ENCODE measurements around the gene DDX6. TPM values are rescaled to one million over a fixed set of nuclear protein-coding genes. Genes with fewer than 3 reads are reported as not detected.
"Not testable (repeated sequence)": the region's sequence is repeated elsewhere in the genome, so short reads cannot be mapped to it uniquely, and the experiment has no call there.

The DDX6 gene
- total RNA-seq, 2 experiments from 2014 or later: 46.5 to 128 TPM

- H3K4me1 ChIP-seq (ENCODE audit: insufficient read depth, low read length, poor library complexity, severe bottlenecking); H3K4me2 ChIP-seq (ENCODE audit: low read length); CTCF ChIA-PET (ENCODE audit: unreplicated experiment); H3K9me2 ChIP-seq (ENCODE audit: insufficient read depth, low read length); H3K4me3 ChIP-seq (ENCODE audit: low read depth, low read length, poor library complexity, severe bottlenecking); intact Hi-C loops (cut with micrococcal nuclease; ENCODE audit: unreplicated experiment); H2AFZ ChIP-seq (ENCODE audit: low read length); DNase-seq (ENCODE audit: low spot score); BruUV-seq (replicated peaks); H3K27ac ChIP-seq (ENCODE audit: low read depth, low read length, poor library complexity, severe bottlenecking); H3K9me3 ChIP-seq (ENCODE audit: low read length); H3K36me3 ChIP-seq (ENCODE audit: insufficient read depth, low read length); H3K79me2 ChIP-seq (ENCODE audit: insufficient read depth, low read depth, low read length); H4K20me1 ChIP-seq (ENCODE audit: insufficient read depth, low read length); POLR2A ChIA-PET: not testable (repeated sequence)
Measured at GRCh38 chr11:118718562-118718961, 72.4 kb downstream of the DDX6 start.

DNA sequence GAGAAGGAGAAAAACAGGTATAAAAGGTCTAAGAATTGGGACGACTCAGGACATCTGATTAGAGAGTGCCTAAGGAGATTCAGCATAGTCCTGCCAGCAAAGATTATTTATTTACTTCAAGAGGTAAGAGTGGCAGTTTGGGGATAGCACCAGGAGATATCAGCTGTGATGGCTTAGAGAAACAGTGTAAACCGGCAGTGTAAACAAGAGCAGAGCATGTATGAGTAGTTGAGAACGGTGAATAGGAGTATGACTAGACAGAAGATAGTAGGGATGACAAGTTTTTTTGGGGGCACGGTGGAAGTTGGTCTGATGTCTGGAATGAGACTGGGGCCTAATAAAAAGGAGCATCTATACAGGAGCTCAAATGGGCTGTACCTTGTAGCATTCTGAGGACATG, 73.2 kb downstream of the DDX6 start:
- H4K20me1 ChIP-seq (ENCODE audit: insufficient read depth, low read length); BruUV-seq (replicated peaks); H3K4me2 ChIP-seq (ENCODE audit: low read length); CTCF ChIA-PET (ENCODE audit: unreplicated experiment); POLR2A ChIA-PET; intact Hi-C loops (cut with micrococcal nuclease; ENCODE audit: unreplicated experiment); H3K9me3 ChIP-seq (ENCODE audit: low read length); H3K36me3 ChIP-seq (ENCODE audit: insufficient read depth, low read length); DNase-seq (ENCODE audit: low spot score); H3K79me2 ChIP-seq (ENCODE audit: insufficient read depth, low read depth, low read length); H2AFZ ChIP-seq (ENCODE audit: low read length); H3K27ac ChIP-seq (ENCODE audit: low read depth, low read length, poor library complexity, severe bottlenecking); H3K9me2 ChIP-seq (ENCODE audit: insufficient read depth, low read length); H3K4me1 ChIP-seq (ENCODE audit: insufficient read depth, low read length, poor library complexity, severe bottlenecking); H3K4me3 ChIP-seq (ENCODE audit: low read depth, low read length, poor library complexity, severe bottlenecking): not testable (repeated sequence)

- H3K4me3 ChIP-seq (ENCODE audit: low read depth, low read length, poor library complexity, severe bottlenecking); POLR2A ChIA-PET; DNase-seq (ENCODE audit: low spot score); H4K20me1 ChIP-seq (ENCODE audit: insufficient read depth, low read length); BruUV-seq (replicated peaks); H3K4me2 ChIP-seq (ENCODE audit: low read length); H3K36me3 ChIP-seq (ENCODE audit: insufficient read depth, low read length); CTCF ChIA-PET (ENCODE audit: unreplicated experiment); H3K27ac ChIP-seq (ENCODE audit: low read depth, low read length, poor library complexity, severe bottlenecking); H3K9me2 ChIP-seq (ENCODE audit: insufficient read depth, low read length); intact Hi-C loops (cut with micrococcal nuclease; ENCODE audit: unreplicated experiment); H3K79me2 ChIP-seq (ENCODE audit: insufficient read depth, low read depth, low read length); H2AFZ ChIP-seq (ENCODE audit: low read length); H3K9me3 ChIP-seq (ENCODE audit: low read length); H3K4me1 ChIP-seq (ENCODE audit: insufficient read depth, low read length, poor library complexity, severe bottlenecking): not testable (repeated sequence)
Measured at GRCh38 chr11:118717221-118717620, 73.7 kb downstream of the DDX6 start.

DNA sequence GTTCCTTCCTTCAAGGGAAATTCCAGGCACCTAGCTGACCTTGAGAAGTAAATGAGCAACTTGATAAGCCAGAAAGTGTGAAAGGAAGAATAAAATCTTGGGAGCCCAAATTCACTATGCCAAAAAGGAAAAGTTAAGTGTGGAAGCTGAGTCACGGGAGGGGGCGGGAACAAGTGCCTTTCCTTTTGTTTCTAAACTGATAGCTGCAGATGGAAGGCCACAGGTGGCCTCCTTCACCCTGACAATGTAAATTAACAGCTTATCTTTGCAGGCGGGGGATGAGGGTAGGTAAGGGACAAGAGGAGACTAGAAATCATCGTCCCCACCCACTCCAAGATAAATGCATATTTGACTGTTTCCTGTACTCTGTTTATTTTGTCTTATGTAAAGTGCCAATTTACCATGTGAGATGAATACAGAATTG, 75.1 kb downstream of the DDX6 start:
- Histone ChIP-seq H3K4me1 (ENCODE audit: insufficient read depth, low read length, poor library complexity, severe bottlenecking) (peaks cover 10% of the 10 kb centered on the region), H3K4me3 (ENCODE audit: low read depth, low read length, poor library complexity, severe bottlenecking) (no peak overlapping the region), H3K9me3 (ENCODE audit: low read length) (no peaks in the 10 kb centered on the region), H3K4me2 (ENCODE audit: low read length) (peak overlapping the region; percentile 55), H4K20me1 (ENCODE audit: insufficient read depth, low read length) (no peaks in the 10 kb centered on the region), H3K9me2 (ENCODE audit: insufficient read depth, low read length) (no peaks in the 10 kb centered on the region), H2AFZ (ENCODE audit: low read length) (peak overlapping the region; percentile 83), H3K36me3 (ENCODE audit: insufficient read depth, low read length) (no peaks in the 10 kb centered on the region), H3K79me2 (ENCODE audit: insufficient read depth, low read depth, low read length) (no peaks in the 10 kb centered on the region), H3K27ac (ENCODE audit: low read depth, low read length, poor library complexity, severe bottlenecking) (no peak overlapping the region)
- no TSS peak for BruUV-seq (replicated peaks)
- CTCF ChIA-PET (ENCODE audit: unreplicated experiment): no interaction called here
- peak; percentile 27 for DNase-seq (ENCODE audit: low spot score)
- POLR2A ChIA-PET: interaction anchor here (0.6 to 1.8 kb wide), 3 partner anchors 10 to 47 kb away, joined by 3 to 14 read pairs (median 3); no protein-coding TSS in a partner anchor
- intact Hi-C loops (cut with micrococcal nuclease; ENCODE audit: unreplicated experiment): no loop called here
- TF ChIP-seq, protein P1, sequence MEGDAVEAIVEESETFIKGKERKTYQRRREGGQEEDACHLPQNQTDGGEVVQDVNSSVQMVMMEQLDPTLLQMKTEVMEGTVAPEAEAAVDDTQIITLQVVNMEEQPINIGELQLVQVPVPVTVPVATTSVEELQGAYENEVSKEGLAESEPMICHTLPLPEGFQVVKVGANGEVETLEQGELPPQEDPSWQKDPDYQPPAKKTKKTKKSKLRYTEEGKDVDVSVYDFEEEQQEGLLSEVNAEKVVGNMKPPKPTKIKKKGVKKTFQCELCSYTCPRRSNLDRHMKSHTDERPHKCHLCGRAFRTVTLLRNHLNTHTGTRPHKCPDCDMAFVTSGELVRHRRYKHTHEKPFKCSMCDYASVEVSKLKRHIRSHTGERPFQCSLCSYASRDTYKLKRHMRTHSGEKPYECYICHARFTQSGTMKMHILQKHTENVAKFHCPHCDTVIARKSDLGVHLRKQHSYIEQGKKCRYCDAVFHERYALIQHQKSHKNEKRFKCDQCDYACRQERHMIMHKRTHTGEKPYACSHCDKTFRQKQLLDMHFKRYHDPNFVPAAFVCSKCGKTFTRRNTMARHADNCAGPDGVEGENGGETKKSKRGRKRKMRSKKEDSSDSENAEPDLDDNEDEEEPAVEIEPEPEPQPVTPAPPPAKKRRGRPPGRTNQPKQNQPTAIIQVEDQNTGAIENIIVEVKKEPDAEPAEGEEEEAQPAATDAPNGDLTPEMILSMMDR (conservative IDR thresholded peaks at IDR 0.05; ENCODE audit: low read length): no peak
- no peak for TF ChIP-seq EZH2phosphoT487 (IDR thresholded peaks at IDR 0.05; ENCODE audit: borderline replicate concordance, low read depth, low read length)

All from OCI-LY7 (cell line).